Naive thymus-derived CD4-positive, alpha-beta T cell (primary cell): ENCODE data around the gene NOS2. TPM values are rescaled to one million over a fixed set of nuclear protein-coding genes. Genes with fewer than 3 reads are reported as not detected.

Source experiments
- ATAC-seq: fragments of 150-1000 bp; cut with Tn5 transposase; 2 replicates; pipeline ENCODE4 v1.10.0; 2021; ENCODE audit warnings: mild to moderate bottlenecking, moderate library complexity
- CTCF ChIA-PET: fragments of 350-600 bp; sonication (Branson Sonifier 250); formaldehyde crosslinking; loops from one replicate; lab custom pipeline; 2021; ENCODE audit warnings: antibody characterized with exemption; lab: Charles Lee
- POLR2A ChIA-PET: fragments of 350-600 bp; sonication (Branson Sonifier 250); formaldehyde crosslinking; loops from one replicate; lab custom pipeline; 2021; ENCODE audit warnings: antibody characterized with exemption, inconsistent platforms; lab: Charles Lee
- DNase-seq, 9 donors: peaks; one replicate each; pipeline versions ENCODE4 v3.0.0 to v3.0.0-alpha.2; 2020 to 2022; ENCODE audit warnings: mixed read lengths in 1 of 9
- H3K27ac ChIP-seq: one replicate; pipeline ENCODE4 v1.7.0; 2013; ENCODE audit warnings: mild to moderate bottlenecking, low read depth, low read length, moderate library complexity
- H3K27me3 ChIP-seq, 2 donors: one replicate each; pipeline ENCODE4 v1.7.0; 2013; ENCODE audit warnings: low read length in 2 of 2, mild to moderate bottlenecking in 2 of 2, moderate library complexity in 2 of 2; ENCODE audit not compliant: control insufficient read depth in 2 of 2, insufficient read depth in 2 of 2
- H3K36me3 ChIP-seq, 3 experiments: 1 replicate in 2 of 3; 2 replicates in 1 of 3; pipeline ENCODE4 v1.7.0; 2013; ENCODE audit warnings: low read length in 3 of 3, mild to moderate bottlenecking in 3 of 3, moderate library complexity in 1 of 3; ENCODE audit not compliant: insufficient read depth in 3 of 3, control insufficient read depth in 2 of 3
- H3K4me1 ChIP-seq, 2 donors: one replicate each; pipeline ENCODE4 v1.7.0; 2013; ENCODE audit warnings: low read length in 2 of 2, mild to moderate bottlenecking in 2 of 2, moderate library complexity in 1 of 2; ENCODE audit not compliant: control insufficient read depth in 2 of 2, insufficient read depth in 2 of 2
- H3K4me3 ChIP-seq: 2 replicates; pipeline ENCODE4 v1.7.0; 2013; ENCODE audit warnings: mild to moderate bottlenecking, low read length
- H3K9me3 ChIP-seq, 3 experiments: 1 replicate in 2 of 3; 2 replicates in 1 of 3; pipeline ENCODE4 v1.7.0; 2013; ENCODE audit warnings: low read length in 3 of 3; ENCODE audit not compliant: control insufficient read depth in 2 of 3
- H3K27ac Mint-ChIP-seq, 9 donors: one replicate each; pipeline ENCODE4 v1.8.0; 2020 to 2022; ENCODE audit warnings: mixed read lengths in 9 of 9, mild to moderate bottlenecking in 8 of 9, moderate library complexity in 5 of 9, inconsistent platforms in 2 of 9
- H3K27me3 Mint-ChIP-seq, 5 donors: one replicate each; pipeline ENCODE4 v1.8.0; 2021 to 2022; ENCODE audit warnings: mixed read lengths in 5 of 5, mild to moderate bottlenecking in 1 of 5
- H3K36me3 Mint-ChIP-seq, 5 donors: one replicate each; pipeline ENCODE4 v1.8.0; 2020 to 2022; ENCODE audit warnings: mixed read lengths in 5 of 5, mild to moderate bottlenecking in 3 of 5, inconsistent platforms in 1 of 5
- H3K4me1 Mint-ChIP-seq, 7 donors: one replicate each; pipeline ENCODE4 v1.8.0; 2020 to 2022; ENCODE audit warnings: mixed read lengths in 7 of 7, mild to moderate bottlenecking in 3 of 7, inconsistent platforms in 1 of 7
- H3K4me3 Mint-ChIP-seq, 10 donors: one replicate each; pipeline ENCODE4 v1.8.0; 2020 to 2022; ENCODE audit warnings: mild to moderate bottlenecking in 10 of 10, mixed read lengths in 10 of 10, moderate library complexity in 6 of 10, inconsistent platforms in 2 of 10
- H3K9me3 Mint-ChIP-seq, 11 donors: one replicate each; pipeline ENCODE4 v1.8.0; 2020 to 2022; ENCODE audit warnings: mixed read lengths in 11 of 11, mild to moderate bottlenecking in 4 of 11, inconsistent platforms in 1 of 11, moderate library complexity in 1 of 11
- intact Hi-C, 2 donors: fragments of 100-400 bp; cut with micrococcal nuclease; formaldehyde crosslinking; loops; one replicate each; pipeline ENCODE4 v1.15.1; 2023
- polyA plus RNA-seq, 2 donors: library from polyadenylated mRNA; unstranded; fragments of 300-500 nt; fragmentation: Illumina TruSeq; gene quantifications; one replicate each; pipeline ENCODE4 v1.2.3, GENCODE V29; 2021
- total RNA-seq, 6 experiments: library from RNA in 5 of 6; stranded (reverse) in 5 of 6; gene quantifications; 1 replicate in 5 of 6; 2 replicates in 1 of 6; pipeline ENCODE4 v1.2.3 and lab custom pipeline; 2021 to 2026

Gene NOS2
- total and polyA plus RNA-seq, 7 experiments from 2014 or later, result 0.11 to 0.30 (median 0.16) TPM; not detected in 4

GRCh38 chr17:27807567-27808470 is 7.5 kb upstream of the NOS2 start:
- ATAC-seq (peak; percentile 89), DNase-seq (peak in 8 of 9 donors; percentile 50 to 82 (median 75))
- POLR2A ChIA-PET, result interaction anchor here (0.9 to 6.4 kb wide), 6 partner anchors 37 to 85 kb away, joined by 3 to 88 read pairs (median 4); partner anchors contain the start of gene LYRM9
- Mint-ChIP-seq H3K4me3 (peak overlapping the region; percentile 67 to 91 (median 81)), H3K4me1 (peaks cover 20 to 53% (median 29%) of the 10 kb centered on the region in 7 donors), H3K9me3 (peaks cover 0 to 7% (median 0%) of the 10 kb centered on the region in 11 donors), H3K27ac (peak overlapping the region; percentile 91 to 99 (median 96)), H3K27me3 (peaks cover 0 to 4% (median 0%) of the 10 kb centered on the region in 5 donors), H3K36me3 (peaks cover 0 to 12% (median 0%) of the 10 kb centered on the region in 5 donors)
- peak overlapping the region; percentile 71 for H3K27ac ChIP-seq
- H3K27me3 ChIP-seq, result no peaks in the 10 kb centered on the region
- intact Hi-C loops, result loop anchor here in 1 of 2 donors (1.0 to 5.0 kb wide), 4 partner anchors 38 to 509 kb away; partner anchors contain the start of gene TMEM97
- CTCF ChIA-PET, result interaction anchor here (0.6 to 7.7 kb wide), 3 partner anchors 71 to 571 kb away, joined by 3 to 140 read pairs (median 119); partner anchors contain the start of gene LYRM9
- H3K36me3 ChIP-seq, result no peaks in the 10 kb centered on the region
- H3K9me3 ChIP-seq, result no peaks in the 10 kb centered on the region
- peaks cover 24 to 25% of the 10 kb centered on the region in 2 donors for H3K4me1 ChIP-seq
- peak overlapping the region; percentile 42 for H3K4me3 ChIP-seq

- Histone ChIP-seq H3K9me3 (no peaks in the 10 kb centered on the region), H3K4me3 (peak overlapping the region; percentile 57), H3K27me3 (no peaks in the 10 kb centered on the region), H3K27ac (peak overlapping the region; percentile 70), H3K36me3 (no peaks in the 10 kb centered on the region), H3K4me1 (peaks cover 24 to 25% of the 10 kb centered on the region in 2 donors)
- Mint-ChIP-seq H3K27ac (peak overlapping the region; percentile 81 to 98 (median 95)), H3K36me3 (peaks cover 0 to 12% (median 0%) of the 10 kb centered on the region in 5 donors), H3K9me3 (peaks cover 0 to 4% (median 0%) of the 10 kb centered on the region in 11 donors), H3K4me1 (peaks cover 20 to 45% (median 29%) of the 10 kb centered on the region in 7 donors), H3K27me3 (peaks cover 0 to 5% (median 0%) of the 10 kb centered on the region in 5 donors), H3K4me3 (peak overlapping the region; percentile 77 to 90 (median 85))
- POLR2A ChIA-PET, result interaction anchor here (0.6 to 6.4 kb wide), 7 partner anchors 72 to 530 kb away, joined by 3 to 88 read pairs (median 4); partner anchors contain the start of genes LYRM9 and TNFAIP1
- ATAC-seq (peak; percentile 83), DNase-seq (peak; percentile 60 to 87 (median 79))
- intact Hi-C loops, result loop anchor here (1.0 to 5.0 kb wide), 11 partner anchors 41 to 611 kb away; partner anchors contain the start of genes LYRM9 (in 2 of the 2), TMEM97 (in 2 of the 2), IFT20 (in 1 of the 2) and TNFAIP1 (in 1 of the 2)
- CTCF ChIA-PET, result interaction anchor here (0.5 to 7.7 kb wide), 18 partner anchors 9 to 611 kb away, joined by 3 to 140 read pairs (median 4); partner anchors contain the start of gene LYRM9
Measured at GRCh38 chr17:27805520-27806146, 5.3 kb upstream of the NOS2 start.

- intact Hi-C loops, result loop anchor here in 1 of 2 donors (2.0 kb wide), 3 partner anchors 43 to 613 kb away; partner anchors contain the start of gene TMEM97
- H3K36me3 ChIP-seq, result no peaks in the 10 kb centered on the region
- H3K27ac ChIP-seq, result no peak overlapping the region
- H3K9me3 ChIP-seq, result no peaks in the 10 kb centered on the region
- ATAC-seq (no peak), DNase-seq (no peak)
- ChIA-PET POLR2A (interaction anchor here (2.1 to 6.4 kb wide), 2 partner anchors 76 to 89 kb away, joined by 13 to 88 read pairs; partner anchors contain the start of gene LYRM9), CTCF (interaction anchor here (1.0 to 7.7 kb wide), 4 partner anchors 8 to 448 kb away, joined by 3 to 140 read pairs (median 68); partner anchors contain the start of gene LYRM9)
- Mint-ChIP-seq H3K27me3 (peaks cover 0 to 10% (median 0%) of the 10 kb centered on the region in 5 donors), H3K9me3 (peaks cover 0 to 2% (median 0%) of the 10 kb centered on the region in 11 donors), H3K27ac (no peak overlapping the region), H3K36me3 (no peaks in the 10 kb centered on the region), H3K4me1 (peaks cover 20 to 30% (median 23%) of the 10 kb centered on the region in 7 donors), H3K4me3 (no peak overlapping the region)
- no peaks in the 10 kb centered on the region for H3K27me3 ChIP-seq
- no peak overlapping the region for H3K4me3 ChIP-seq
- peaks cover 19 to 25% of the 10 kb centered on the region in 2 donors for H3K4me1 ChIP-seq
Measured at GRCh38 chr17:27804113-27804512, 3.8 kb upstream of the NOS2 start.

DNA sequence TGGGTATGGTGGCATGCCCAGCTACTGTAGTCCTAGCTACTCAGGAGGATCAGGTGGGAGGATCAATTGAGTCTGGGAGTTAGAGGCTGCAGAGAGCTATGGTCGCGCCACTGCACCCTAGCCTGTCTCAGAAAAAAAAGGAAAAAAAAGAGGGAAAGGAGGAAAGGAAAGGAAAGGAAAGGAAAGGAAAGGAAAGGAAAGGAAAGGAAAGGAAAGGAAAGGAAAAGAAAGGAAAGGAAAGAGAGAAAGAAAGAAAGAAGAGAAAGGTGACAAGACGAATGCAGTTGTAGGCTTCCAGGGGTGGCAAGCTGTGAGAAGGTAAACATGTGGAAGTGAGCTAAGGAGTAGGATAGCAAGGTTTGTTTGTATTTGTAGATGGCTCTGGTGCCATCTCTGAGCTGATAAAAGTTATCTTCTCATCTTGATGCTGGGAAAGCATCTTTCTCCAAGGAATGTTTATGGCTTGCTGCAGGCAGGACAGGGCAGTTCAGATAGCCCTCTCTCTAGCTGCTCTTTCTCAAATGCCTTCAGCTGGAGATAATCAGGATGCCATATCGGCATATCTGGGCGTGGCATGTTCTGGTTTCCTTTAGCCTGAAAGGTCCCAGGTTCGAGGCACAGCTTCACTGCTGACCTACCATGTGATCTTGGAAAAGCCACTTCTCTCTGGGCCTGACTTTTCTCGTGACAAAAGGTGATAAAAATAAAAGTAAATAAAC is 2.8 kb upstream of the NOS2 start:
- ChIA-PET CTCF (interaction anchor here (0.7 to 7.7 kb wide), 4 partner anchors 15 to 89 kb away, joined by 3 to 119 read pairs (median 8); partner anchors contain the start of gene LYRM9), POLR2A (no interaction called here)
- Mint-ChIP-seq H3K9me3 (peaks cover 0 to 2% (median 0%) of the 10 kb centered on the region in 11 donors), H3K4me3 (no peak overlapping the region), H3K36me3 (no peaks in the 10 kb centered on the region), H3K27me3 (peaks cover 0 to 14% (median 4%) of the 10 kb centered on the region in 5 donors), H3K4me1 (peaks cover 16 to 22% (median 17%) of the 10 kb centered on the region in 7 donors), H3K27ac (peak overlapping the region in 2 of 9 donors; percentile 8 to 29)
- DNase-seq, result no peak
- no peak for ATAC-seq
- intact Hi-C loops, result no loop called here
- Histone ChIP-seq H3K27me3 (no peaks in the 10 kb centered on the region), H3K4me3 (no peak overlapping the region), H3K27ac (no peak overlapping the region), H3K36me3 (no peaks in the 10 kb centered on the region), H3K4me1 (peaks cover 14 to 20% of the 10 kb centered on the region in 2 donors), H3K9me3 (no peaks in the 10 kb centered on the region)

GRCh38 chr17:27802033-27802432 is 1.7 kb upstream of the NOS2 start:
- intact Hi-C loops, result no loop called here
- H3K4me3 ChIP-seq, result no peak overlapping the region
- peaks cover 7 to 13% of the 10 kb centered on the region in 2 donors for H3K4me1 ChIP-seq
- ChIA-PET CTCF (interaction anchor here (1.4 to 2.9 kb wide), 2 partner anchors 14 to 78 kb away, joined by 3 to 14 read pairs; no protein-coding TSS in a partner anchor), POLR2A (interaction anchor here (1.6 kb wide), 1 partner anchor 91 kb away, joined by 10 read pairs; the partner anchor contains the start of gene LYRM9)
- no peak overlapping the region for H3K27ac ChIP-seq
- Mint-ChIP-seq H3K9me3 (peaks cover 0 to 2% (median 0%) of the 10 kb centered on the region in 11 donors), H3K4me3 (no peak overlapping the region), H3K27me3 (peaks cover 3 to 17% (median 7%) of the 10 kb centered on the region in 5 donors), H3K4me1 (peaks cover 10 to 15% (median 10%) of the 10 kb centered on the region in 7 donors), H3K27ac (peak overlapping the region in 1 of 9 donors; percentile 29), H3K36me3 (peaks cover 0 to 2% (median 0%) of the 10 kb centered on the region in 5 donors)
- H3K9me3 ChIP-seq, result no peaks in the 10 kb centered on the region
- no peak for ATAC-seq
- H3K36me3 ChIP-seq, result no peaks in the 10 kb centered on the region
- H3K27me3 ChIP-seq, result no peaks in the 10 kb centered on the region
- DNase-seq, result no peak
